H1 (cell line): Measurements from ENCODE around the gene RDH14. TPM values are rescaled to one million over a fixed set of nuclear protein-coding genes. Genes with fewer than 3 reads are reported as not detected.

Experiments
- CTCF ChIA-PET: fragments of 300-600 bp; sonication (Branson Sonifier 250); formaldehyde crosslinking; loops from one replicate; lab custom pipeline; 2021; ENCODE audit not compliant: partially characterized antibody; lab: Charles Lee
- POLR2A ChIA-PET: fragments of 300-600 bp; sonication (Branson Sonifier 250); formaldehyde crosslinking; loops from one replicate; lab custom pipeline; 2021; ENCODE audit warnings: inconsistent platforms; ENCODE audit not compliant: partially characterized antibody; lab: Charles Lee
- DNase-seq, 2 experiments: peaks; one replicate each; pipeline versions ENCODE4 v3.0.0 to v3.0.0-alpha.2; 2010 to 2022; ENCODE audit warnings: low spot score in 2 of 2, low read depth in 1 of 2, mixed read lengths in 1 of 2
- FAIRE-seq: peaks from 2 replicates; lab custom pipeline; 2011; peaks lifted over from hg19 to GRCh38; lab: Jason Lieb, UNC
- H2AFZ ChIP-seq: 2 replicates; pipeline ENCODE4 v1.8.1; 2012; ENCODE audit warnings: low read length, inconsistent platforms
- H2AK5ac ChIP-seq: 2 replicates; pipeline ENCODE4 v1.6.1; 2013; ENCODE audit warnings: low read depth, low read length
- H2BK120ac ChIP-seq: replicated peaks from 2 replicates; pipeline ENCODE3; 2013; ENCODE audit warnings: low read depth, low read length, inconsistent platforms
- H2BK12ac ChIP-seq: 2 replicates; pipeline ENCODE4 v1.6.1; 2013; ENCODE audit warnings: low read depth, low read length
- H2BK15ac ChIP-seq: 2 replicates; pipeline ENCODE4 v1.6.1; 2013; ENCODE audit warnings: low read length
- H2BK20ac ChIP-seq: 2 replicates; pipeline ENCODE4 v1.6.1; 2013; ENCODE audit warnings: low read length
- H2BK5ac ChIP-seq: 2 replicates; pipeline ENCODE4 v1.6.1; 2013; ENCODE audit warnings: low read depth, low read length
- H3K14ac ChIP-seq: 2 replicates; pipeline ENCODE4 v1.6.1; 2013; ENCODE audit warnings: inconsistent platforms; ENCODE audit not compliant: insufficient read length
- H3K18ac ChIP-seq: 2 replicates; pipeline ENCODE4 v1.6.1; 2013; ENCODE audit warnings: low read length; ENCODE audit errors: extremely low read depth
- H3K23ac ChIP-seq: 2 replicates; pipeline ENCODE4 v1.6.1; 2013; ENCODE audit warnings: inconsistent platforms; ENCODE audit not compliant: insufficient read length
- H3K23me2 ChIP-seq: 2 replicates; pipeline ENCODE4 v1.6.1; 2013; ENCODE audit warnings: low read depth, low read length
- H3K27ac ChIP-seq: 2 replicates; pipeline ENCODE4 v1.6.1; 2011; ENCODE audit warnings: low read depth, low read length, inconsistent platforms
- H3K27me3 ChIP-seq, 4 experiments: replicated peaks in 1 of 4; 1 replicate in 1 of 4; 2 replicates in 3 of 4; pipeline versions ENCODE4 v1.6.1 to v1.8.1; 2011 to 2013; ENCODE audit warnings: low read length in 3 of 4, mild to moderate bottlenecking in 3 of 4, inconsistent platforms in 2 of 4, mixed read lengths in 2 of 4, moderate library complexity in 1 of 4; ENCODE audit not compliant: control insufficient read depth in 3 of 4, insufficient read depth in 3 of 4; ENCODE audit errors: extremely low read depth in 1 of 4
- H3K36me3 ChIP-seq, 4 experiments: 2 replicates each; pipeline versions ENCODE4 v1.6.1 to v1.8.1; 2011 to 2013; ENCODE audit warnings: mild to moderate bottlenecking in 4 of 4, low read length in 3 of 4, moderate library complexity in 2 of 4, control low read depth in 1 of 4, inconsistent platforms in 1 of 4; ENCODE audit not compliant: insufficient read depth in 4 of 4, control insufficient read depth in 2 of 4
- H3K4ac ChIP-seq: replicated peaks from 2 replicates; pipeline ENCODE3; 2013; ENCODE audit warnings: low read length, low read depth, mixed read lengths, inconsistent platforms; ENCODE audit not compliant: insufficient read length
- H3K4me1 ChIP-seq, 4 experiments: replicated peaks in 1 of 4; 1 replicate in 1 of 4; 2 replicates in 3 of 4; pipeline versions ENCODE4 v1.6.1 to v1.8.1; 2011 to 2013; ENCODE audit warnings: low read length in 3 of 4, inconsistent platforms in 2 of 4, mixed read lengths in 1 of 4; ENCODE audit not compliant: insufficient read depth in 4 of 4, control insufficient read depth in 3 of 4
- H3K4me2 ChIP-seq, 2 experiments: 2 replicates each; pipeline versions ENCODE4 v1.6.1 to v1.8.1; 2011 to 2013; ENCODE audit warnings: low read depth in 2 of 2, low read length in 2 of 2, control low read depth in 1 of 2, inconsistent platforms in 1 of 2, mild to moderate bottlenecking in 1 of 2; ENCODE audit not compliant: insufficient read depth in 1 of 2
- H3K4me3 ChIP-seq, 4 experiments: fragments of 200-600, 300-600 bp in 1 of 4; sonication (generic), shearing (Covaris generic), sonication (Bioruptor Twin) in 1 of 4; 2 replicates each; pipeline versions ENCODE4 v1.5.1 to v1.8.1; 2011 to 2016; ENCODE audit warnings: low read length in 4 of 4, low read depth in 3 of 4, control low read depth in 2 of 4, inconsistent platforms in 2 of 4, mild to moderate bottlenecking in 2 of 4, mixed read lengths in 1 of 4, moderate library complexity in 1 of 4; ENCODE audit not compliant: insufficient read depth in 2 of 4; ENCODE audit errors: extremely low read depth in 1 of 4
- H3K56ac ChIP-seq: replicated peaks from 2 replicates; pipeline ENCODE3; 2013; ENCODE audit warnings: low read depth, mild to moderate bottlenecking, mixed read lengths, low read length, inconsistent platforms; ENCODE audit not compliant: insufficient read length
- H3K79me1 ChIP-seq: 2 replicates; pipeline ENCODE4 v1.6.1; 2013; ENCODE audit warnings: low read depth, low read length, control low read depth
- H3K79me2 ChIP-seq, 2 experiments: 2 replicates each; pipeline versions ENCODE4 v1.6.1 to v1.8.1; 2012 to 2013; ENCODE audit warnings: low read length in 2 of 2, mild to moderate bottlenecking in 2 of 2, inconsistent platforms in 1 of 2; ENCODE audit not compliant: insufficient read depth in 2 of 2, control insufficient read depth in 1 of 2
- H3K9ac ChIP-seq, 4 experiments: replicated peaks in 1 of 4; 1 replicate in 1 of 4; 2 replicates in 3 of 4; pipeline versions ENCODE4 v1.6.1 to v1.8.1; 2011 to 2013; ENCODE audit warnings: low read depth in 3 of 4, low read length in 3 of 4, control low read depth in 2 of 4, mild to moderate bottlenecking in 2 of 4, moderate library complexity in 2 of 4, inconsistent platforms in 1 of 4; ENCODE audit errors: extremely low read depth in 1 of 4
- H3K9me3 ChIP-seq, 2 experiments: 2 replicates each; pipeline versions ENCODE4 v1.6.1 to v1.8.1; 2012 to 2013; ENCODE audit warnings: mild to moderate bottlenecking in 2 of 2, moderate library complexity in 2 of 2, control low read depth in 1 of 2, inconsistent platforms in 1 of 2, low read depth in 1 of 2, low read length in 1 of 2, mixed read lengths in 1 of 2; ENCODE audit not compliant: insufficient read depth in 2 of 2
- H4K20me1 ChIP-seq, 2 experiments: replicated peaks in 1 of 2; 2 replicates each; pipeline versions ENCODE3 to v1.8.1; 2011 to 2013; ENCODE audit warnings: inconsistent platforms in 2 of 2, low read length in 2 of 2, mild to moderate bottlenecking in 1 of 2; ENCODE audit not compliant: insufficient read depth in 2 of 2, control insufficient read depth in 1 of 2
- H4K5ac ChIP-seq: 2 replicates; pipeline ENCODE4 v1.6.1; 2013; ENCODE audit warnings: low read length, low read depth, mixed read lengths, inconsistent platforms; ENCODE audit not compliant: insufficient read length
- H4K8ac ChIP-seq: 2 replicates; pipeline ENCODE4 v1.8.0; 2013; ENCODE audit warnings: mild to moderate bottlenecking, moderate library complexity, low read length, inconsistent platforms; ENCODE audit not compliant: insufficient read depth; ENCODE audit errors: extremely low read depth
- H4K91ac ChIP-seq: replicated peaks from 2 replicates; pipeline ENCODE3; 2013; ENCODE audit warnings: low read length, mixed read lengths, inconsistent platforms; ENCODE audit not compliant: insufficient read length
- ASH2L ChIP-seq: fragments of 200-600, 300-600 bp; sonication (generic); IDR thresholded peaks from one replicate; pipeline ENCODE4 v1.7.1; 2017; ENCODE audit warnings: low read length
- CREB1 ChIP-seq: IDR thresholded peaks from 2 replicates; pipeline ENCODE4 v1.6.1; 2012; ENCODE audit warnings: inconsistent platforms
- CTBP2 ChIP-seq: IDR thresholded peaks from 2 replicates; pipeline ENCODE4 v1.7.0; 2011; ENCODE audit warnings: borderline replicate concordance, mild to moderate bottlenecking, moderate library complexity, mixed read lengths, low read length; ENCODE audit not compliant: insufficient read depth, insufficient read length
- GTF2F1 ChIP-seq: IDR thresholded peaks from 2 replicates; pipeline ENCODE4 v1.6.1; 2012; ENCODE audit warnings: low read depth, low read length, improper control_type of control experiment, borderline replicate concordance
- KDM5A ChIP-seq: fragments of 200-600 bp; IDR thresholded peaks from 2 replicates; pipeline ENCODE4 v1.7.1; 2012; ENCODE audit warnings: mild to moderate bottlenecking, low read length, inconsistent platforms, mixed read lengths
- NRF1 ChIP-seq: IDR thresholded peaks from 2 replicates; pipeline ENCODE4 v1.6.1; 2011; ENCODE audit warnings: mild to moderate bottlenecking, low read depth, low read length, improper control_type of control experiment
- POU5F1 ChIP-seq: IDR thresholded peaks from 2 replicates; pipeline ENCODE4 v1.6.1; 2011; ENCODE audit warnings: low read depth, mild to moderate bottlenecking, low read length, moderate library complexity
- RFX5 ChIP-seq: IDR thresholded peaks from 2 replicates; pipeline ENCODE4 v1.6.1; 2011; ENCODE audit warnings: low read depth, low read length, improper control_type of control experiment, borderline replicate concordance
- RNF2 ChIP-seq: fragments of 200-900, 300-1000 bp; sonication (generic); IDR thresholded peaks from 2 replicates; pipeline ENCODE4 v1.7.1; 2016; ENCODE audit warnings: borderline replicate concordance, low read depth, mild to moderate bottlenecking, antibody characterized with exemption, low read length; ENCODE audit not compliant: poor library complexity, severe bottlenecking; ENCODE audit errors: missing control alignments
- SIX5 ChIP-seq: IDR thresholded peaks from 2 replicates; pipeline ENCODE4 v1.6.1; 2011; ENCODE audit warnings: mild to moderate bottlenecking, low read depth, low read length
- SP1 ChIP-seq: IDR thresholded peaks from 2 replicates; pipeline ENCODE4 v1.6.1; 2011; ENCODE audit warnings: low read depth, low read length
- TBP ChIP-seq: IDR thresholded peaks from 2 replicates; pipeline ENCODE4 v1.6.1; 2011; ENCODE audit warnings: low read depth, low read length, improper control_type of control experiment
- USF2 ChIP-seq: IDR thresholded peaks from 2 replicates; pipeline ENCODE4 v1.6.1; 2011; ENCODE audit warnings: low read length, improper control_type of control experiment
- WGBS, 2 experiments: shearing (Covaris generic) in 1 of 2; methylation state at CpG; one replicate each; pipeline versions ENCODE4 v1.1.6 to v1.1.7; 2013 to 2015; ENCODE audit warnings: low lambda C conversion rate in 2 of 2, mixed read lengths in 2 of 2, inconsistent platforms in 1 of 2, low coverage in 1 of 2, missing lambda C conversion rate in 1 of 2; ENCODE audit not compliant: insufficient replicate concordance in 2 of 2, insufficient coverage in 1 of 2, insufficient read length in 1 of 2; ENCODE audit errors: extremely low coverage in 1 of 2, missing lambda C conversion rate in 1 of 2; 5-methylcytosine and 5-hydroxymethylcytosine counted together
- polyA plus RNA-seq, 7 experiments: library from polyadenylated mRNA; depleted of rRNA in 3 of 7; stranded (reverse) in 5 of 7; unstranded in 2 of 7; fragments of >200 nt in 5 of 7; fragments of 200-250 nt in 2 of 7; gene quantifications; 1 replicate in 5 of 7; 2 replicates in 1 of 7; 4 replicates in 1 of 7; pipeline versions ENCODE4 v1.2.1 to v1.2.3, GENCODE V29; 2011 to 2013; ENCODE audit warnings: missing spikeins in 2 of 7, mixed read lengths in 2 of 7
- total RNA-seq: library from RNA; stranded (reverse); fragmentation: NEBNext Ultra II Directional; extraction: Animal tissue kit (Norgen Biotek cat#: 25700); gene quantifications from 2 replicates; pipeline ENCODE4 v1.2.1, GENCODE V29; 2021

RDH14 gene
- total and polyA plus RNA-seq, 2 of the 8 experiments (the other 6 are each of a cell fraction or from before 2014, with no cell fraction given), result 14.7 to 23.6 TPM

GRCh38 chr2:18584608-18584954 is 24.1 kb upstream of the RDH14 start:
- H3K36me3 ChIP-seq, result no peaks in the 10 kb centered on the region
- H2BK5ac ChIP-seq, result no peak overlapping the region
- no peaks in the 10 kb centered on the region for H3K27me3 ChIP-seq
- no peak overlapping the region for H3K27ac ChIP-seq
- FAIRE-seq (no peak), DNase-seq (no peak)
- H3K9me3 ChIP-seq, result peaks cover 0 to 2% of the 10 kb centered on the region in 2 experiments; a peak in 2 of 4 replicates
- H3K79me2 ChIP-seq, result no peaks in the 10 kb centered on the region
- no peak overlapping the region for H3K4me3 ChIP-seq
- WGBS, 2 experiments, result 96% methylated on average over 14 of the region's 32 CpGs; no CpG with 5 or more reads in 1 of the 2 experiments
- H3K23me2 ChIP-seq, result no peaks in the 10 kb centered on the region
- H3K4me1 ChIP-seq, result no peaks in the 10 kb centered on the region
- POLR2A ChIA-PET, result no interaction called here
- H3K79me1 ChIP-seq, result no peaks in the 10 kb centered on the region
- H2BK120ac ChIP-seq, result no peak overlapping the region
- no peaks in the 10 kb centered on the region for H4K20me1 ChIP-seq
- H2AK5ac ChIP-seq, result no peak overlapping the region
- no peak overlapping the region for H3K14ac ChIP-seq
- H4K91ac ChIP-seq, result no peak overlapping the region
- no peak overlapping the region for H2BK12ac ChIP-seq
- H4K8ac ChIP-seq, result no peak overlapping the region; the same call in 1 of the 2 replicates
- H3K23ac ChIP-seq, result no peak overlapping the region
- no peak overlapping the region for H2AFZ ChIP-seq
- CTCF ChIA-PET, result interaction anchor here (0.9 to 1.5 kb wide), 3 partner anchors 9 to 106 kb away, joined by 3 read pairs; no protein-coding TSS in a partner anchor
- H2BK20ac ChIP-seq, result no peak overlapping the region
- no peak overlapping the region for H3K18ac ChIP-seq
- no peak overlapping the region for H3K4me2 ChIP-seq
- no peak overlapping the region for H3K9ac ChIP-seq
- H2BK15ac ChIP-seq, result no peak overlapping the region
- no peak overlapping the region for H4K5ac ChIP-seq
- H3K4ac ChIP-seq, result no peak overlapping the region
- TF ChIP-seq RFX5, result no peak
- no peak for TF ChIP-seq KDM5A
- no peak for TF ChIP-seq GTF2F1
- TF ChIP-seq POU5F1, result no peak
- no peak for TF ChIP-seq CREB1
- no peak for TF ChIP-seq TBP
- TF ChIP-seq SP1, result no peak
- no peak for TF ChIP-seq USF2
- TF ChIP-seq ASH2L, result no peak
- no peak for TF ChIP-seq CTBP2
- TF ChIP-seq SIX5, result no peak
- TF ChIP-seq NRF1, result no peak
- TF ChIP-seq RNF2, result no peak
- H3K56ac ChIP-seq, result no peak overlapping the region
